ENCODE measurements around the gene XRCC1.

The XRCC1 gene

GRCh38 chr19:43586346-43586745 lies 11.0 kb upstream of the XRCC1 start:
- Histone ChIP-seq H3K27me3 (replicated peaks; ENCODE audit: control insufficient read depth, insufficient read depth, low read length) (no peaks in the 10 kb centered on the region), H3K36me3 (ENCODE audit: control insufficient read depth, insufficient read depth, low read length) (peaks cover 8% of the 10 kb centered on the region), H3K4me3 (replicated peaks; ENCODE audit: low read depth, low read length) (no peak overlapping the region)
- no peak for DNase-seq (ENCODE audit: extremely low read depth, insufficient read length)
- no peak for TF ChIP-seq CTCF (IDR thresholded peaks at IDR 0.05; ENCODE audit: insufficient read depth, low read length, poor library complexity, severe bottlenecking)

GRCh38 chr19:43584484-43584883 lies 9.2 kb upstream of the XRCC1 start:
- no peak for TF ChIP-seq CTCF (IDR thresholded peaks at IDR 0.05; ENCODE audit: insufficient read depth, low read length, poor library complexity, severe bottlenecking)
- DNase-seq (ENCODE audit: extremely low read depth, insufficient read length), result no peak
- peaks cover 3% of the 10 kb centered on the region; the same call in 1 of the 2 replicates for H3K36me3 ChIP-seq (ENCODE audit: control insufficient read depth, insufficient read depth, low read length)

GRCh38 chr19:43582495-43582894 lies 7.2 kb upstream of the XRCC1 start:
- TF ChIP-seq CTCF (IDR thresholded peaks at IDR 0.05; ENCODE audit: insufficient read depth, low read length, poor library complexity, severe bottlenecking), result no peak
- Histone ChIP-seq H3K4me3 (replicated peaks; ENCODE audit: low read depth, low read length) (no peak overlapping the region), H3K36me3 (ENCODE audit: control insufficient read depth, insufficient read depth, low read length) (peaks cover 3% of the 10 kb centered on the region; the same call in 1 of the 2 replicates), H3K27me3 (replicated peaks; ENCODE audit: control insufficient read depth, insufficient read depth, low read length) (no peaks in the 10 kb centered on the region)
- no peak for DNase-seq (ENCODE audit: extremely low read depth, insufficient read length)

More at GRCh38 chr19:43584484-43584883, 9.2 kb upstream of the XRCC1 start:
- H3K4me3 ChIP-seq (replicated peaks; ENCODE audit: low read depth, low read length), result no peak overlapping the region
- no peaks in the 10 kb centered on the region for H3K27me3 ChIP-seq (replicated peaks; ENCODE audit: control insufficient read depth, insufficient read depth, low read length)

GRCh38 chr19:43581467-43581866 lies 6.1 kb upstream of the XRCC1 start:
- Histone ChIP-seq H3K27me3 (replicated peaks; ENCODE audit: control insufficient read depth, insufficient read depth, low read length) (no peaks in the 10 kb centered on the region), H3K4me3 (replicated peaks; ENCODE audit: low read depth, low read length) (no peak overlapping the region), H3K36me3 (ENCODE audit: control insufficient read depth, insufficient read depth, low read length) (peaks cover 2% of the 10 kb centered on the region; the same call in 1 of the 2 replicates)
- no peak for DNase-seq (ENCODE audit: extremely low read depth, insufficient read length)
- TF ChIP-seq CTCF (IDR thresholded peaks at IDR 0.05; ENCODE audit: insufficient read depth, low read length, poor library complexity, severe bottlenecking), result no peak

- Histone ChIP-seq H3K27me3 (replicated peaks; ENCODE audit: control insufficient read depth, insufficient read depth, low read length) (no peaks in the 10 kb centered on the region), H3K36me3 (ENCODE audit: control insufficient read depth, insufficient read depth, low read length) (no peaks in the 10 kb centered on the region), H3K4me3 (replicated peaks; ENCODE audit: low read depth, low read length) (no peak overlapping the region)
- no peak for DNase-seq (ENCODE audit: extremely low read depth, insufficient read length)
- no peak for TF ChIP-seq CTCF (IDR thresholded peaks at IDR 0.05; ENCODE audit: insufficient read depth, low read length, poor library complexity, severe bottlenecking)
These were observed 3.5 kb upstream of the XRCC1 start for GRCh38 chr19:43578787-43579186.
